GM12878 (cell line): ENCODE data around the gene HGS. TPM values are rescaled to one million over a fixed set of nuclear protein-coding genes. Genes with fewer than 3 reads are reported as not detected.
A peak's percentile ranks its signal among the peaks of the same experiment; 100 is the strongest.

Experiments
- DPF2 ChIP-seq: fragments of 450-650 bp; IDR thresholded peaks from 2 replicates; pipeline ENCODE4 v1.6.1; 2017; ENCODE audit warnings: mild to moderate bottlenecking
- HCFC1 ChIP-seq: fragments of 150-350 bp; IDR thresholded peaks from 2 replicates; pipeline ENCODE4 v1.6.1; 2014; ENCODE audit warnings: low read length
- NFYA ChIP-seq: IDR thresholded peaks from 2 replicates; pipeline ENCODE4 v1.6.1; 2011; ENCODE audit warnings: low read depth, mild to moderate bottlenecking, low read length, improper control_type of control experiment, borderline replicate concordance
- RFX5 ChIP-seq: IDR thresholded peaks from 2 replicates; pipeline ENCODE4 v1.6.1; 2011; ENCODE audit warnings: low read depth, low read length, improper control_type of control experiment
- SIN3A ChIP-seq: IDR thresholded peaks from 2 replicates; pipeline ENCODE4 v1.6.1; 2012; ENCODE audit warnings: low read depth, low read length, improper control_type of control experiment
- SPI1 ChIP-seq: IDR thresholded peaks from 2 replicates; pipeline ENCODE4 v1.6.1; 2011; ENCODE audit warnings: low read depth, mild to moderate bottlenecking, low read length, moderate library complexity, borderline replicate concordance; ENCODE audit not compliant: insufficient read depth
- TCF12 ChIP-seq: IDR thresholded peaks from 2 replicates; pipeline ENCODE4 v1.6.1; 2011; ENCODE audit warnings: low read depth, mild to moderate bottlenecking, low read length
- polyA plus RNA-seq, 11 experiments: library from polyadenylated mRNA; depleted of rRNA in 4 of 11; unstranded in 6 of 11; stranded (reverse) in 5 of 11; fragments of >200 nt; fragmentation: Nextera tagmentation in 4 of 11; fragmentation: Illumina TruSeq in 1 of 11; extraction: Ambion mirVana in 4 of 11; extraction: Trizol in 1 of 11; gene quantifications; 1 replicate in 1 of 11; 2 replicates in 10 of 11; pipeline versions ENCODE4 v1.2.1 to v1.2.3, GENCODE V29; 2011 to 2016; ENCODE audit warnings: inconsistent platforms in 2 of 11, missing spikeins in 2 of 11, low read depth in 1 of 11
- total RNA-seq, 4 experiments: library from RNA; depleted of rRNA in 3 of 4; stranded (reverse); fragments of >200 nt in 3 of 4; fragmentation: Illumina TruSeq in 1 of 4; extraction: Trizol in 1 of 4; gene quantifications; 2 replicates each; pipeline versions ENCODE4 v1.2.1 to v1.2.3, GENCODE V29; 2013 to 2021
- TF ChIP-seq, protein P1 (sequence below): fragments of 450-650 bp; formaldehyde crosslinking; IDR thresholded peaks from 2 replicates; pipeline ENCODE4 v1.5.0; 2022; ENCODE audit warnings: mild to moderate bottlenecking, missing genetic modification characterization
- TF ChIP-seq, protein P2 (sequence below): fragments of 450-650 bp; IDR thresholded peaks from 2 replicates; pipeline ENCODE4 v1.6.1; 2017; ENCODE audit warnings: mild to moderate bottlenecking, low read depth, inconsistent platforms; ENCODE audit not compliant: poor library complexity, severe bottlenecking
- TF ChIP-seq, protein P3 (sequence below): fragments of 450-650 bp; IDR thresholded peaks from 2 replicates; pipeline ENCODE4 v1.6.1; 2017; ENCODE audit warnings: mild to moderate bottlenecking, moderate library complexity
- TF ChIP-seq, protein P4 (sequence below): IDR thresholded peaks from 2 replicates; pipeline ENCODE4 v1.6.1; 2012; ENCODE audit warnings: low read length, inconsistent platforms
- TF ChIP-seq, protein P5 (sequence below): IDR thresholded peaks from 2 replicates; pipeline ENCODE4 v1.6.1; 2011; ENCODE audit warnings: mild to moderate bottlenecking, low read depth, low read length, moderate library complexity; ENCODE audit not compliant: insufficient replicate concordance
- TF ChIP-seq, protein P6 (sequence below): fragments of 450-650 bp; IDR thresholded peaks from 2 replicates; pipeline ENCODE4 v1.6.1; 2014; ENCODE audit warnings: mild to moderate bottlenecking

HGS gene
- total and polyA plus RNA-seq, 10 of the 15 experiments (the other 5 are each of a cell fraction or from before 2014, with no cell fraction given), result 2.2 to 85.6 (median 55.3) TPM

DNA sequence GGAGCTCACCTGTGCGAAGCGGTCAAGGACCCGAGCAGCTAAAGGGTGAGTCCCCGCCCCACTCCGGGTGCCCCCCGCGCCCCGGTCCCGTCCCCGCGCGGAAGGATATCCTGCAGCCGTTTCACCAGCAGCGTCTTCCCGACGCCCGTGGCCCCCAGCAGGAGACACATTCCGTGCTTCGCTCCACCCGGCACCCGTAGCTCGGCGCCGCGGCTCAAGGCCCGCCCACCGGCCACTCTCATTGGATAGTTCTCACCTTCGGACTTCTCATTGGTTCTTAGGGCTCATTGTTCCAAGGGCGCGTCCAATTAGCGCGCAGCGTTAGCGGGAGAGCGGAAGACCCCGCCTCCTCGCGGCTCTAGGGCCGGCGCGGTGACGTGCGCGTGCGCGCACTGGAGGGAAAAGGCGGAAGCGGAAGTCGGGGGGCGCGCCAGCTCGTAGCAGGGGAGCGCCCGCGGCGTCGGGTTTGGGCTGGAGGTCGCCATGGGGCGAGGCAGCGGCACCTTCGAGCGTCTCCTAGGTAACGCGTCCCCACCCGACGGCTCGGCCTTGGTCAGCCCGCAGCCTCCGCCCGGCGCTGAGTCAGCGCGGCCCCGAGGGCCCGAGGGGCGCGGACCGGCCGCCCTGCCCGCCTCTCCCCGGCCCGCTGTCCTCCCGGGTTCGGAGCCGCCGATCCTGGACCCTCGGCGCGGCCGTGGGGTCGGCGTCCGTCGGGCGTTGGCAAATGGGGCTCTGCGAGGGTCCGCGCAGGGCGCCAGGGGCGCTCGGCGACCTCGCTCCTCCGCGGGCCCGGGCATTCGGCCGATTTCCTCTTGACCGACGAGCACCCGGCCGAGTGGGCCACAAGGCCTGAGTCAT lies at the start of gene HGS, which contains the start of gene ARL16 (continued):
- TF ChIP-seq, protein P1, sequence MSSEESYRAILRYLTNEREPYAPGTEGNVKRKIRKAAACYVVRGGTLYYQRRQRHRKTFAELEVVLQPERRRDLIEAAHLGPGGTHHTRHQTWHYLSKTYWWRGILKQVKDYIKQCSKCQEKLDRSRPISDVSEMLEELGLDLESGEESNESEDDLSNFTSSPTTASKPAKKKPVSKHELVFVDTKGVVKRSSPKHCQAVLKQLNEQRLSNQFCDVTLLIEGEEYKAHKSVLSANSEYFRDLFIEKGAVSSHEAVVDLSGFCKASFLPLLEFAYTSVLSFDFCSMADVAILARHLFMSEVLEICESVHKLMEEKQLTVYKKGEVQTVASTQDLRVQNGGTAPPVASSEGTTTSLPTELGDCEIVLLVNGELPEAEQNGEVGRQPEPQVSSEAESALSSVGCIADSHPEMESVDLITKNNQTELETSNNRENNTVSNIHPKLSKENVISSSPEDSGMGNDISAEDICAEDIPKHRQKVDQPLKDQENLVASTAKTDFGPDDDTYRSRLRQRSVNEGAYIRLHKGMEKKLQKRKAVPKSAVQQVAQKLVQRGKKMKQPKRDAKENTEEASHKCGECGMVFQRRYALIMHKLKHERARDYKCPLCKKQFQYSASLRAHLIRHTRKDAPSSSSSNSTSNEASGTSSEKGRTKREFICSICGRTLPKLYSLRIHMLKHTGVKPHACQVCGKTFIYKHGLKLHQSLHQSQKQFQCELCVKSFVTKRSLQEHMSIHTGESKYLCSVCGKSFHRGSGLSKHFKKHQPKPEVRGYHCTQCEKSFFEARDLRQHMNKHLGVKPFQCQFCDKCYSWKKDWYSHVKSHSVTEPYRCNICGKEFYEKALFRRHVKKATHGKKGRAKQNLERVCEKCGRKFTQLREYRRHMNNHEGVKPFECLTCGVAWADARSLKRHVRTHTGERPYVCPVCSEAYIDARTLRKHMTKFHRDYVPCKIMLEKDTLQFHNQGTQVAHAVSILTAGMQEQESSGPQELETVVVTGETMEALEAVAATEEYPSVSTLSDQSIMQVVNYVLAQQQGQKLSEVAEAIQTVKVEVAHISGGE (CRISPR knock-in tag), result no peak
- TF ChIP-seq SIN3A (peak; percentile 89; the same call in 1 of the 2 replicates), HCFC1 (peak; percentile 65), SPI1 (peak; percentile 68), NFYA (peak; percentile 73), TCF12 (0 out of 2 replicates have a peak, but pooled peaks have one; percentile 4), RFX5 (0 out of 2 replicates have a peak, but pooled peaks have one; percentile 22), DPF2 (peak; percentile 71)
- TF ChIP-seq, protein P2, sequence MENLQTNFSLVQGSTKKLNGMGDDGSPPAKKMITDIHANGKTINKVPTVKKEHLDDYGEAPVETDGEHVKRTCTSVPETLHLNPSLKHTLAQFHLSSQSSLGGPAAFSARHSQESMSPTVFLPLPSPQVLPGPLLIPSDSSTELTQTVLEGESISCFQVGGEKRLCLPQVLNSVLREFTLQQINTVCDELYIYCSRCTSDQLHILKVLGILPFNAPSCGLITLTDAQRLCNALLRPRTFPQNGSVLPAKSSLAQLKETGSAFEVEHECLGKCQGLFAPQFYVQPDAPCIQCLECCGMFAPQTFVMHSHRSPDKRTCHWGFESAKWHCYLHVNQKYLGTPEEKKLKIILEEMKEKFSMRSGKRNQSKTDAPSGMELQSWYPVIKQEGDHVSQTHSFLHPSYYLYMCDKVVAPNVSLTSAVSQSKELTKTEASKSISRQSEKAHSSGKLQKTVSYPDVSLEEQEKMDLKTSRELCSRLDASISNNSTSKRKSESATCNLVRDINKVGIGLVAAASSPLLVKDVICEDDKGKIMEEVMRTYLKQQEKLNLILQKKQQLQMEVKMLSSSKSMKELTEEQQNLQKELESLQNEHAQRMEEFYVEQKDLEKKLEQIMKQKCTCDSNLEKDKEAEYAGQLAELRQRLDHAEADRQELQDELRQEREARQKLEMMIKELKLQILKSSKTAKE, result peak; percentile 22
- TF ChIP-seq, protein P3, sequence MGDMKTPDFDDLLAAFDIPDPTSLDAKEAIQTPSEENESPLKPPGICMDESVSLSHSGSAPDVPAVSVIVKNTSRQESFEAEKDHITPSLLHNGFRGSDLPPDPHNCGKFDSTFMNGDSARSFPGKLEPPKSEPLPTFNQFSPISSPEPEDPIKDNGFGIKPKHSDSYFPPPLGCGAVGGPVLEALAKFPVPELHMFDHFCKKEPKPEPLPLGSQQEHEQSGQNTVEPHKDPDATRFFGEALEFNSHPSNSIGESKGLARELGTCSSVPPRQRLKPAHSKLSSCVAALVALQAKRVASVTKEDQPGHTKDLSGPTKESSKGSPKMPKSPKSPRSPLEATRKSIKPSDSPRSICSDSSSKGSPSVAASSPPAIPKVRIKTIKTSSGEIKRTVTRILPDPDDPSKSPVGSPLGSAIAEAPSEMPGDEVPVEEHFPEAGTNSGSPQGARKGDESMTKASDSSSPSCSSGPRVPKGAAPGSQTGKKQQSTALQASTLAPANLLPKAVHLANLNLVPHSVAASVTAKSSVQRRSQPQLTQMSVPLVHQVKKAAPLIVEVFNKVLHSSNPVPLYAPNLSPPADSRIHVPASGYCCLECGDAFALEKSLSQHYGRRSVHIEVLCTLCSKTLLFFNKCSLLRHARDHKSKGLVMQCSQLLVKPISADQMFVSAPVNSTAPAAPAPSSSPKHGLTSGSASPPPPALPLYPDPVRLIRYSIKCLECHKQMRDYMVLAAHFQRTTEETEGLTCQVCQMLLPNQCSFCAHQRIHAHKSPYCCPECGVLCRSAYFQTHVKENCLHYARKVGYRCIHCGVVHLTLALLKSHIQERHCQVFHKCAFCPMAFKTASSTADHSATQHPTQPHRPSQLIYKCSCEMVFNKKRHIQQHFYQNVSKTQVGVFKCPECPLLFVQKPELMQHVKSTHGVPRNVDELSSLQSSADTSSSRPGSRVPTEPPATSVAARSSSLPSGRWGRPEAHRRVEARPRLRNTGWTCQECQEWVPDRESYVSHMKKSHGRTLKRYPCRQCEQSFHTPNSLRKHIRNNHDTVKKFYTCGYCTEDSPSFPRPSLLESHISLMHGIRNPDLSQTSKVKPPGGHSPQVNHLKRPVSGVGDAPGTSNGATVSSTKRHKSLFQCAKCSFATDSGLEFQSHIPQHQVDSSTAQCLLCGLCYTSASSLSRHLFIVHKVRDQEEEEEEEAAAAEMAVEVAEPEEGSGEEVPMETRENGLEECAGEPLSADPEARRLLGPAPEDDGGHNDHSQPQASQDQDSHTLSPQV, result no peak
- TF ChIP-seq, protein P4, sequence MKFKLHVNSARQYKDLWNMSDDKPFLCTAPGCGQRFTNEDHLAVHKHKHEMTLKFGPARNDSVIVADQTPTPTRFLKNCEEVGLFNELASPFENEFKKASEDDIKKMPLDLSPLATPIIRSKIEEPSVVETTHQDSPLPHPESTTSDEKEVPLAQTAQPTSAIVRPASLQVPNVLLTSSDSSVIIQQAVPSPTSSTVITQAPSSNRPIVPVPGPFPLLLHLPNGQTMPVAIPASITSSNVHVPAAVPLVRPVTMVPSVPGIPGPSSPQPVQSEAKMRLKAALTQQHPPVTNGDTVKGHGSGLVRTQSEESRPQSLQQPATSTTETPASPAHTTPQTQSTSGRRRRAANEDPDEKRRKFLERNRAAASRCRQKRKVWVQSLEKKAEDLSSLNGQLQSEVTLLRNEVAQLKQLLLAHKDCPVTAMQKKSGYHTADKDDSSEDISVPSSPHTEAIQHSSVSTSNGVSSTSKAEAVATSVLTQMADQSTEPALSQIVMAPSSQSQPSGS, result no peak
- TF ChIP-seq, protein P5, sequence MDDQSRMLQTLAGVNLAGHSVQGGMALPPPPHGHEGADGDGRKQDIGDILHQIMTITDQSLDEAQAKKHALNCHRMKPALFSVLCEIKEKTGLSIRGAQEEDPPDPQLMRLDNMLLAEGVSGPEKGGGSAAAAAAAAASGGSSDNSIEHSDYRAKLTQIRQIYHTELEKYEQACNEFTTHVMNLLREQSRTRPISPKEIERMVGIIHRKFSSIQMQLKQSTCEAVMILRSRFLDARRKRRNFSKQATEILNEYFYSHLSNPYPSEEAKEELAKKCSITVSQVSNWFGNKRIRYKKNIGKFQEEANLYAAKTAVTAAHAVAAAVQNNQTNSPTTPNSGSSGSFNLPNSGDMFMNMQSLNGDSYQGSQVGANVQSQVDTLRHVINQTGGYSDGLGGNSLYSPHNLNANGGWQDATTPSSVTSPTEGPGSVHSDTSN, result peak; percentile 61
- TF ChIP-seq, protein P6, sequence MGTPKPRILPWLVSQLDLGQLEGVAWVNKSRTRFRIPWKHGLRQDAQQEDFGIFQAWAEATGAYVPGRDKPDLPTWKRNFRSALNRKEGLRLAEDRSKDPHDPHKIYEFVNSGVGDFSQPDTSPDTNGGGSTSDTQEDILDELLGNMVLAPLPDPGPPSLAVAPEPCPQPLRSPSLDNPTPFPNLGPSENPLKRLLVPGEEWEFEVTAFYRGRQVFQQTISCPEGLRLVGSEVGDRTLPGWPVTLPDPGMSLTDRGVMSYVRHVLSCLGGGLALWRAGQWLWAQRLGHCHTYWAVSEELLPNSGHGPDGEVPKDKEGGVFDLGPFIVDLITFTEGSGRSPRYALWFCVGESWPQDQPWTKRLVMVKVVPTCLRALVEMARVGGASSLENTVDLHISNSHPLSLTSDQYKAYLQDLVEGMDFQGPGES, result peak; percentile 91
